HepG2 (cell line): ENCODE results near the gene ACVRL1. TPM values are rescaled to one million over a fixed set of nuclear protein-coding genes. Genes with fewer than 3 reads are reported as not detected.

Experiments
- ATAC-seq: fragments of 200-7000 bp; cut with Tn5 transposase; 3 replicates; pipeline ENCODE4 v1.9.1; 2020; ENCODE audit warnings: mild to moderate bottlenecking, moderate library complexity
- BruUV-seq: library from RNA; stranded (reverse); fragments of 400-500 nt; replicated peaks from 2 replicates; lab custom pipeline; 2021; lab: Mats Ljungman, UMichigan
- CTCF ChIA-PET: fragments of 300-600 bp; formaldehyde crosslinking; extraction: SDS; loops from one replicate; lab custom pipeline; 2021; ENCODE audit warnings: low total read pairs, inconsistent platforms, low intra/inter-chr PET ratio; lab: Yijun Ruan, JAX
- POLR2A ChIA-PET: fragments of 350-600 bp; sonication (Branson Sonifier 250); formaldehyde crosslinking; loops from one replicate; lab custom pipeline; 2020; ENCODE audit warnings: antibody characterized with exemption, inconsistent platforms; lab: Yijun Ruan, JAX
- DNase-seq: peaks from one replicate; pipeline ENCODE4 v3.0.0-alpha.2; 2015; ENCODE audit warnings: low spot score
- FAIRE-seq: peaks from 3 replicates; lab custom pipeline; 2011; peaks lifted over from hg19 to GRCh38; lab: Jason Lieb, UNC
- H2AFZ ChIP-seq: one replicate; pipeline ENCODE4 v1.6.1; 2011; ENCODE audit warnings: low read length, inconsistent platforms
- H3K27ac ChIP-seq: fragments of 300-600 bp; 3 replicates; pipeline ENCODE4 v1.8.0; 2011; ENCODE audit warnings: mixed run types, mild to moderate bottlenecking, mixed read lengths, low read length, inconsistent platforms; ENCODE audit not compliant: insufficient read depth; ENCODE audit errors: extremely low read length
- H3K27me3 ChIP-seq, 2 experiments: fragments of 200-600 bp in 1 of 2; 2 replicates in 1 of 2; 3 replicates in 1 of 2; pipeline versions ENCODE4 v1.6.0 to v1.8.0; 2011; ENCODE audit warnings: low read length in 2 of 2, mild to moderate bottlenecking in 2 of 2, moderate library complexity in 2 of 2, inconsistent platforms in 1 of 2; ENCODE audit not compliant: insufficient read depth in 2 of 2, control insufficient read depth in 1 of 2
- H3K36me3 ChIP-seq, 2 experiments: fragments of 200-600 bp in 1 of 2; replicated peaks in 1 of 2; 2 replicates in 1 of 2; 3 replicates in 1 of 2; pipeline versions ENCODE4 v1.5.1 to v1.8.0; 2011; ENCODE audit warnings: low read length in 2 of 2, inconsistent platforms in 1 of 2; ENCODE audit not compliant: insufficient read depth in 2 of 2, control insufficient read depth in 1 of 2
- H3K4me1 ChIP-seq: 2 replicates; pipeline ENCODE4 v1.5.1; 2012; ENCODE audit warnings: low read length, inconsistent platforms; ENCODE audit not compliant: insufficient read depth
- H3K4me2 ChIP-seq: 2 replicates; pipeline ENCODE4 v1.6.0; 2011; ENCODE audit warnings: low read depth, low read length, inconsistent platforms
- H3K4me3 ChIP-seq, 3 experiments: fragments of 200-600 bp in 1 of 3; sonication (generic), shearing (Covaris generic) in 1 of 3; replicated peaks in 1 of 3; 2 replicates each; pipeline ENCODE4 v1.5.1; 2011 to 2016; ENCODE audit warnings: low read length in 3 of 3, inconsistent platforms in 2 of 3, low read depth in 2 of 3, mild to moderate bottlenecking in 2 of 3, control low read depth in 1 of 3, mixed read lengths in 1 of 3; ENCODE audit not compliant: insufficient read depth in 1 of 3
- H3K79me2 ChIP-seq: one replicate; pipeline ENCODE4 v1.6.1; 2011; ENCODE audit warnings: low read length, inconsistent platforms; ENCODE audit not compliant: insufficient read depth
- H3K9ac ChIP-seq: 2 replicates; pipeline ENCODE4 v1.6.0; 2011; ENCODE audit warnings: mild to moderate bottlenecking, low read depth, low read length, inconsistent platforms; ENCODE audit not compliant: insufficient read depth
- H3K9me3 ChIP-seq: 2 replicates; pipeline ENCODE4 v1.5.1; 2012; ENCODE audit warnings: mild to moderate bottlenecking, low read length
- H4K20me1 ChIP-seq: 2 replicates; pipeline ENCODE4 v1.6.0; 2011; ENCODE audit warnings: inconsistent platforms, mild to moderate bottlenecking, low read length, moderate library complexity; ENCODE audit not compliant: insufficient read depth
- ADNP ChIP-seq: sonication (generic); formaldehyde crosslinking; IDR thresholded peaks from 2 replicates; pipeline ENCODE4 v1.4.0; 2020; ENCODE audit warnings: missing genetic modification reagents
- RARG ChIP-seq: sonication (generic); formaldehyde crosslinking; IDR thresholded peaks from 2 replicates; pipeline ENCODE4 v1.4.0; 2020; ENCODE audit warnings: low read depth, mild to moderate bottlenecking, missing genetic modification reagents
- TMF1 ChIP-seq: sonication (generic); formaldehyde crosslinking; IDR thresholded peaks from 2 replicates; pipeline ENCODE4 v1.8.1; 2022; ENCODE audit warnings: low read depth, missing genetic modification reagents
- ZBTB38 ChIP-seq: sonication (generic); formaldehyde crosslinking; IDR thresholded peaks from 2 replicates; pipeline ENCODE4 v1.5.1; 2020; ENCODE audit warnings: mild to moderate bottlenecking, missing genetic modification reagents
- ZBTB7A ChIP-seq: sonication (generic); formaldehyde crosslinking; IDR thresholded peaks from 2 replicates; pipeline ENCODE4 v1.8.0; 2022; ENCODE audit warnings: mild to moderate bottlenecking, missing genetic modification reagents
- ZNF563 ChIP-seq: sonication (generic); formaldehyde crosslinking; IDR thresholded peaks from 2 replicates; pipeline ENCODE4 v1.8.0; 2022; ENCODE audit warnings: mild to moderate bottlenecking, moderate library complexity, missing genetic modification reagents
- WGBS: methylation state at CpG from one replicate; pipeline ENCODE4 v1.1.6; 2017; ENCODE audit warnings: low lambda C conversion rate; 5-methylcytosine and 5-hydroxymethylcytosine counted together
- in situ Hi-C: cut with HindIII; loops from 2 replicates; pipeline ENCODE4 v1.10.0; 2017; ENCODE audit warnings: low pct_unique_long_range_greater_than_20kb; ENCODE audit not compliant: extremely low pct_ligation_motif_present
- intact Hi-C: fragments of 100-400 bp; cut with micrococcal nuclease; formaldehyde crosslinking; loops from one replicate; pipeline ENCODE4 v1.10.0; 2022; ENCODE audit not compliant: unreplicated experiment
- polyA plus RNA-seq, 8 experiments: library from polyadenylated mRNA; depleted of rRNA in 3 of 8; stranded (reverse) in 7 of 8; unstranded in 1 of 8; fragments of >200 nt; fragmentation: Illumina TruSeq in 4 of 8; extraction: Trizol in 4 of 8; gene quantifications; 2 replicates each; pipeline versions ENCODE4 v1.2.1 to v1.2.3, GENCODE V29; 2011 to 2016; ENCODE audit warnings: low read depth in 4 of 8, missing spikeins in 1 of 8, mixed read lengths in 1 of 8; ENCODE audit not compliant: insufficient read depth in 1 of 8
- total RNA-seq, 5 experiments: library from RNA; depleted of rRNA; stranded (reverse); fragments of >200 nt; fragmentation: Illumina TruSeq; extraction: Trizol; gene quantifications; 2 replicates each; pipeline ENCODE4 v1.2.3, GENCODE V29; 2016; ENCODE audit warnings: low read depth in 1 of 5
- TF ChIP-seq, protein P1 (sequence below), 2 experiments: sonication (generic) in 1 of 2; formaldehyde crosslinking in 1 of 2; IDR thresholded peaks; 2 replicates each; pipeline versions ENCODE4 v1.4.0 to v1.6.1; 2016 to 2020; ENCODE audit warnings: borderline replicate concordance in 1 of 2, low read depth in 1 of 2, mild to moderate bottlenecking in 1 of 2, missing genetic modification reagents in 1 of 2

The ACVRL1 gene
- total and polyA plus RNA-seq, 2 of the 13 experiments (the other 11 are each of a cell fraction or from before 2014, with no cell fraction given) = not detected

- POLR2A ChIA-PET = no interaction called here
- Histone ChIP-seq H3K9ac (no peak overlapping the region), H3K4me1 (no peaks in the 10 kb centered on the region), H3K27ac (no peak overlapping the region), H4K20me1 (no peaks in the 10 kb centered on the region), H3K4me2 (no peak overlapping the region), H3K79me2 (no peaks in the 10 kb centered on the region), H3K9me3 (no peaks in the 10 kb centered on the region), H3K4me3 (no peak overlapping the region), H3K27me3 (peaks cover 0 to 34% of the 10 kb centered on the region in 2 experiments; a peak in 4 of 5 replicates), H3K36me3 (no peaks in the 10 kb centered on the region), H2AFZ (no peak overlapping the region)
- ATAC-seq = no peak
- in situ Hi-C loops (no loop called here), intact Hi-C loops (no loop called here)
- CTCF ChIA-PET = no interaction called here
- no peak for FAIRE-seq
- WGBS = 39% methylated on average over 13 of the region's 14 CpGs
- no TSS peak for BruUV-seq
- TF ChIP-seq, protein P1, sequence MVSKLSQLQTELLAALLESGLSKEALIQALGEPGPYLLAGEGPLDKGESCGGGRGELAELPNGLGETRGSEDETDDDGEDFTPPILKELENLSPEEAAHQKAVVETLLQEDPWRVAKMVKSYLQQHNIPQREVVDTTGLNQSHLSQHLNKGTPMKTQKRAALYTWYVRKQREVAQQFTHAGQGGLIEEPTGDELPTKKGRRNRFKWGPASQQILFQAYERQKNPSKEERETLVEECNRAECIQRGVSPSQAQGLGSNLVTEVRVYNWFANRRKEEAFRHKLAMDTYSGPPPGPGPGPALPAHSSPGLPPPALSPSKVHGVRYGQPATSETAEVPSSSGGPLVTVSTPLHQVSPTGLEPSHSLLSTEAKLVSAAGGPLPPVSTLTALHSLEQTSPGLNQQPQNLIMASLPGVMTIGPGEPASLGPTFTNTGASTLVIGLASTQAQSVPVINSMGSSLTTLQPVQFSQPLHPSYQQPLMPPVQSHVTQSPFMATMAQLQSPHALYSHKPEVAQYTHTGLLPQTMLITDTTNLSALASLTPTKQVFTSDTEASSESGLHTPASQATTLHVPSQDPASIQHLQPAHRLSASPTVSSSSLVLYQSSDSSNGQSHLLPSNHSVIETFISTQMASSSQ (IDR thresholded peaks at IDR 0.05; ENCODE audit: low read depth) = no peak
- TF ChIP-seq, protein P1 (CRISPR knock-in tag; IDR thresholded peaks at IDR 0.05; ENCODE audit: borderline replicate concordance) = no peak
- TF ChIP-seq ZNF563 (CRISPR knock-in tag) = no peak
- TF ChIP-seq ZBTB7A (CRISPR knock-in tag) = no peak
- no peak for TF ChIP-seq ZBTB38
- no peak for TF ChIP-seq ADNP (CRISPR knock-in tag)
- TF ChIP-seq TMF1 (CRISPR knock-in tag) = no peak
- no peak for TF ChIP-seq RARG (CRISPR knock-in tag)
- no peak for DNase-seq
Measured at GRCh38 chr12:51901121-51901817, 6.0 kb upstream of the ACVRL1 start.
